ENCODE measurements around the gene ASB6.
"Not testable (repeated sequence)": the region's sequence is repeated elsewhere in the genome, so short reads cannot be mapped to it uniquely, and the experiment has no call there.

Gene ASB6

DNA sequence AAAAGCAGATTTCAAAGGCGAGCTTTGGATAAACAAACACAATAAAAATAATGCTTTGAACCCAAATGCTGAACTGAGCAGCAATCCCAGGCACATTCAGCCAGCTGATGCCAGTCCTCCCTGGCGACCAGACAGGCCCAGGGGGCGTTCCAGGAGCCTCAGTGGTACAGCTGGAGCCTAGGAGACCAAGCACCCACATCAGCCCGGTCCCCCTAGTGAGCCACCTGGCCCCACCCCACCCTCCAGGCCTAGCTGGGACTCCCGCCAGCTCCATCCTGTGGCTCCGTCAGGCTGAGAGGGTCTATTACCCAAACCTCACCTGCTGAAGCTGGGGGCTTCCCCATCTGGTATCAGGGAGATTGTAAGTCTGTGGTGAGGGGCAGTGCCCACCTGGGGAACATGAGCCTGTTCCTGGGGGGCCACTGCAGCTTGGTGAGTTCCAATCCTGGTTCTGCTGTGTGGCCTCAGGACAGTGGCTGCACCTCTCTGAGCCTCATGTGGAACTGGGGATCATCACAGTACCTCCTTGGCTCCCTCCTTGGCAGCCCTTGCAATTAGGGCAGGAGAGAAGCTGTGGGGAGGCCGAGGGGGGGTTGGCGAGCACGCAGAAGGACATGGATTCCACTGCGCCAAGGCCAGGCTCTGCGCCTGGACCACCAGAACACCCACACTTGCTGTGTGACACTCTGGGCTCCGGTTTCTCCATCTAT is 37.7 kb downstream of the ASB6 start:
- no peak for DNase-seq

- DNase-seq: no peak
Observed at GRCh38 chr9:129602598-129603415, 39.1 kb downstream of the ASB6 start.

GRCh38 chr9:129601082-129601674 is 40.8 kb downstream of the ASB6 start:
- no peak for DNase-seq

DNA sequence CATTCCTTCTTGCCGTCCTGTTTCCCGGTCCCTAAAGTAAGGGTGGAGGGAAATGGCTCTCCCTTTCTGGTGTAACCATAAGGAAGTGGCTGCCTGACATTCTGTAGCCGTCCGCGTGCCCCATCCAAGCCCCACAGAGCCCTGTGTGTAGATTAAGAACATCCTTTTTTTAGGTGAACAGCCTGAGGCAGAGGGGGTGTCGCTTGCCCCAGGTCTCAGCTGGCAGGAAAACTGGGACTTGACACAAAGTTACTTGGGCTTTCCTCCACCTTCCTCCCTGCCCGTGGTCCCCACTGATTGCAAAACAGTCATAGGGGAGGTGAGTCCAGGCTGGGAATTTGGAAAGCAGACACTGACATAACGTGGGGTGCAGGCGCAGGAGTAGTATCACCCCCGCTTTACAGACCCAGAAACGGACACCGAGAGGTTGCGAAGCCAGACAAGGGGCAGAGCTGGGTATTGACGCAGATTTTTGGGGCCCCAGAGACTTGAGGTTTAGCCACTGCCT is 43.8 kb downstream of the ASB6 start:
- no peak for DNase-seq

DNA sequence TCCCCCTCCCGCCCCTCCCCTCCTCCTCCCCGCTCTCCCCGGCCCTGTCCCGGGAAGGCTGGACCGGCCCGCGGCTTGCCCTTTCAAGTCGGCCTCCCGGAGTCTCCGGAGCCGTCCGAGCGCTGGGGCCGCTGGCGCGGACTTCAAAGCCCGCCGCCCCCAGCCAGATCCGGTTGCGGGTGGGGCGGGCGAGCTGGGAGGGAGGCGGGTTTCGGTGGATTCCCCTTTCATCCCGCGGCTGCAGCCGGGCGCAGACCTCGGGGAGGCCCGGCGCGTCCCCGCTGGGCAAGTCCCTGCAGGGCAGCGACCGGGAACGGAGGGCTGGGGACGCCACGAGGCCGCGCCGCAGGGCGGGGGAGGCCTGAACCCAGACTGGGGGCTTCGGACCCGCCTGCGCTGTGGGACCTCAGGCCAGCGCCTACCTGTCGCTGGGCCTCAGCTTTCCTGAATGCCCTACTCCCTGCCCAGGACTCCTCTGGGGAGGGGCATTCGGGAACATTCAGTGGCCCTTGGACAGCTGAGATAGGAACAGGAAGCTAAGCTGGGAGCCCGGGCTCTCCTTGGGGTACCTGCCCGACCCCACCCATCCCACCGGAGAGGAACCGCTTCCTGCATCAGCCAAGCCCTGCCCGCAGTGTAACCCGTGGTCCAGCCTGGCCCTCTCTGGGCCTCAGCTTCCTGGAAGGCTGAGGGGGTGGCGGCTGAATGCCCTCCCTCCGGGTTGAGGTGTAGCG is 44.4 kb downstream of the ASB6 start:
- no peak for DNase-seq

GRCh38 chr9:129596541-129597331 is 45.2 kb downstream of the ASB6 start:
- no peak for DNase-seq

- DNase-seq: no peak
Observed at GRCh38 chr9:129595903-129596540, 45.9 kb downstream of the ASB6 start.

DNA sequence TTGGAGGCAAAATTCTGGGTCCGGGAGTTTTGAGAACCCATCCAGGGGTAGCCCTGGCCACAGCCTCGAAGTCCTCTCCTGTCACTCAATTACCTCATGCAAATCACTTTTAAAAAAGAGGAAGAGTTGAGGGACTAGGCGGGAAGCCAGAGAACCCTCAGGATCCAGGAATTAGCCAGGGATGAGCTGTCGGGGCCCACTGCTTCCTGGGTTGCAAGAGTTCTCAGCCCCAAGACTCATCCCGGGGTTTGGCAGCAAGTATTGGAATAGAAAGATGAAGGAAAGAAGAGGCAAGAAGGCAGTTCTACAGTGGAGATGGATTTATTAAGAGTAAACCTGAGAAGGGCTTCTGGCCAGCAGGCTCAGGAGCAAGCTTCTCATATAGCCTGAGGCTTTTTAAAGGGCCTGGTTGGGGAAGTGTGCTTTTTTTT is 46.6 kb downstream of the ASB6 start:
- no peak for DNase-seq

GRCh38 chr9:129594632-129595031 is 47.3 kb downstream of the ASB6 start:
- no peak for DNase-seq

DNA sequence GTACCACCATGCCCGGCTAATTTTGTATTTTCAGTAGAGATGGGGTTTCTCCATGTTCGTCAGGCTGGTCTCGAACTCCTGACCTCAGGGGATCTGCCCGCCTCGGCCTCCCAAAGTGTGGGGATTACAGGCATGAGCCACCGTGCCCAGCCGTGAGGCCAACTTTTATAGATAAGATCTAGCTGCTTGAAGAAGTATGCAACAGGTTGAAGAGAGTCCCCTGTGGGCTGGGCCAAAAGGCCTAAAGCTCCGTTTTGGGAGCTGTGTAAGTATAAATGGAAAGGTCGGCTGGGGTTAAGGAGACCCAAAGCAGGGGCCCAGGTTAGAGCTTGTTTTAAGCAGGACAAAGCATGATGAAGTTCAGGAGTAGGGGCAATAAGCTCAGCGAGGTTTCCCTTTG is 49.2 kb downstream of the ASB6 start:
- not testable (repeated sequence) for DNase-seq

DNA sequence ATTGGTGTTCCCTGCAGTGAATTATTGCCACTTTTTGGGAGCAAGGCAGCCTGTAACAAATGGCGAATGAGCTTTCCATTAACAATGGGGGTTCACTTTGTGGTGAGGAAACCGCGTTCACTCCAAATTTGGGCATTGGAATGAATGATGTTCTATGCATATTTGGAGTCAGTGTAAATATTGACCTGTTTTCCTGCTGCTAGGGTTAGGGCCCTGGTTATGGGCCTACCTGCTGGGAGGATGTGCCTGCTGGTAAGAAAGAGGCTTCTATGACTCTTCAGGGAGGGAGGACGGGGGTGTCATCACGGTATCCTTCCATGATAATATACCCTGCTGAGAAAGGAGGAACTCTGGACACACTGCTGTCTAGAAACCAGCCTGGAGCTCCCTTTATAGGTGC is 50.0 kb downstream of the ASB6 start:
- DNase-seq: no peak

- DNase-seq: no peak
Observed at GRCh38 chr9:129590466-129590865, 51.5 kb downstream of the ASB6 start.

- no peak for DNase-seq
Observed at GRCh38 chr9:129587487-129588262, 54.3 kb downstream of the ASB6 start.

GRCh38 chr9:129586685-129587084 is 55.3 kb downstream of the ASB6 start:
- DNase-seq: no peak

DNA sequence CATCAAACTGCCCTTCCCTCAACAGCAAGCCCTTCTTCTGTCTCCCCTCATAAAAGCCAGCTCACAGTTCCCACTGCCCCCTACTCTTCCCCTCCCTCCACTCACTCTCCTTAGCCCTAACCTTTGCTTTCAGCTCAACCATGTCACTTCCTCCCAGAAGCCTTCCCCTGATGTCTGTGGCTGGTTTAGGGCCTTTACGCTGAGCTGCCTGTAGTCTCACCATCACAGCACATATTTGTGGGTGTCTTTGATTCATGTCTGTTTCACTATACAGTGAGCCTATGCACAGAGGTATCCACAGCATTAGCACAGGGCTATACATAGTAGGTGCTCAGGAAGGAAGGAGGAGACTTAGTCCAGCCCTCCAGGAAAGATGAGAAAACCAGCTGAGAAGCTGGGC is 55.7 kb downstream of the ASB6 start:
- DNase-seq: no peak

DNA sequence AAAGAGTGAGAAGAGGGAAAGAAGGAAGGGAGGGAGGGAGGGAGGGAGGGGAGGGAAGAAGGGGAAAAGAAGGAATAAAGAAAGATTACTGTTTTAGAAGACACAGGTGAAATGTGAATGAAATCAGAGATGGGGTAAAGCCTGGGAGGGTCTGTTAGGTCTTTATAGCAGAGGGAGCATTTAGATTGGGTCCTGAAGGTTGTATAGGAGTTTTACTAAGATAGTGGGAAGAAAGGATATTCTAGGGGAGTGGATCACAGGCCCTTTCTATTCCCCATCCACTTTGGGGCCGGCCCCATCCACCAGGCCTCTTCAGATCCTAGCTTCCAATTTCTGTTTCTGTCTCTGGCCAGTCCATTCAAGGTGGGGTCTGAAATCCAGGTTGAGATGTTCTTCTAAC is 56.6 kb downstream of the ASB6 start:
- DNase-seq: no peak
